Prostate gland (tissue), 2 donors: Measurements from ENCODE around the gene KIAA0825.

Experiments
- CTCF ChIP-seq, 4 experiments: fragments of 200-600 bp in 2 of 4; fragments of 450-650 bp in 2 of 4; sonication (generic) in 2 of 4; IDR thresholded peaks; 1 replicate in 3 of 4; 2 replicates in 1 of 4; pipeline ENCODE4 v1.5.1; 2016 to 2019; ENCODE audit warnings: antibody characterized with exemption in 4 of 4, mild to moderate bottlenecking in 2 of 4, moderate library complexity in 2 of 4
- POLR2A ChIP-seq: fragments of 450-650 bp; IDR thresholded peaks from one replicate; pipeline ENCODE4 v1.6.1; 2016; ENCODE audit warnings: antibody characterized with exemption, mild to moderate bottlenecking
- POLR2AphosphoS5 ChIP-seq: sonication (generic); formaldehyde crosslinking; IDR thresholded peaks from one replicate; pipeline ENCODE4 v1.6.1; 2017; ENCODE audit warnings: antibody characterized with exemption

- TF ChIP-seq POLR2AphosphoS5 (no peak), POLR2A (no peak), CTCF (IDR thresholded peaks at IDR 0.05) (no peak)
Observed at GRCh38 chr5:94544875-94545547, 73.4 kb downstream of the KIAA0825 start.
